K562 (cell line): ENCODE data around the gene BICD1. TPM values are rescaled to one million over a fixed set of nuclear protein-coding genes. Genes with fewer than 3 reads are reported as not detected.

Source experiments
- CREB5 ChIP-seq: fragments of 250-450 bp; sonication (Bioruptor Pico); IDR thresholded peaks from 2 replicates; pipeline ENCODE4 v1.5.0; 2020; ENCODE audit warnings: mild to moderate bottlenecking
- HBP1 ChIP-seq: fragments of 450-650 bp; formaldehyde crosslinking; IDR thresholded peaks from 2 replicates; pipeline ENCODE4 v1.4.0; 2022; ENCODE audit warnings: missing genetic modification characterization
- MED1 ChIP-seq: sonication (generic); formaldehyde crosslinking; IDR thresholded peaks from 2 replicates; pipeline ENCODE4 v1.8.1; 2023; ENCODE audit warnings: missing genetic modification reagents, borderline replicate concordance
- PHTF2 ChIP-seq: fragments of 250-450 bp; sonication (Bioruptor Pico); IDR thresholded peaks from 2 replicates; pipeline ENCODE4 v1.5.0; 2021; ENCODE audit warnings: mild to moderate bottlenecking
- polyA plus RNA-seq, 8 experiments: library from polyadenylated mRNA; depleted of rRNA in 4 of 8; stranded (reverse) in 5 of 8; unstranded in 3 of 8; fragments of >200 nt; fragmentation: Nextera tagmentation in 2 of 8; fragmentation: Illumina TruSeq in 1 of 8; extraction: Ambion mirVana in 2 of 8; extraction: Trizol in 1 of 8; gene quantifications; 2 replicates each; pipeline versions ENCODE4 v1.2.1 to v1.2.3, GENCODE V29; 2011 to 2014; ENCODE audit warnings: inconsistent platforms in 1 of 8, missing spikeins in 1 of 8
- total RNA-seq, 7 experiments: library from RNA; depleted of rRNA in 6 of 7; stranded (reverse); fragments of >200 nt in 6 of 7; fragmentation: Illumina TruSeq in 2 of 7; extraction: Trizol in 2 of 7; gene quantifications; 2 replicates each; pipeline versions ENCODE4 v1.2.1 to v1.2.3, GENCODE V29; 2011 to 2021; ENCODE audit warnings: low replicate concordance in 1 of 7
- TF ChIP-seq, protein P1 (sequence below): fragments of 200-600 bp; sonication (generic); IDR thresholded peaks from one replicate; pipeline ENCODE4 v1.6.1; 2012; ENCODE audit warnings: mild to moderate bottlenecking, low read depth, low read length, inconsistent platforms
- TF ChIP-seq, protein P2 (sequence below): sonication (generic); formaldehyde crosslinking; IDR thresholded peaks from 2 replicates; pipeline ENCODE4 v1.8.1; 2022; ENCODE audit warnings: missing genetic modification reagents

Gene BICD1
- total and polyA plus RNA-seq, 9 of the 15 experiments (the other 6 are each of a cell fraction or from before 2014, with no cell fraction given): 3.5 to 21.1 (median 12.5) TPM

DNA sequence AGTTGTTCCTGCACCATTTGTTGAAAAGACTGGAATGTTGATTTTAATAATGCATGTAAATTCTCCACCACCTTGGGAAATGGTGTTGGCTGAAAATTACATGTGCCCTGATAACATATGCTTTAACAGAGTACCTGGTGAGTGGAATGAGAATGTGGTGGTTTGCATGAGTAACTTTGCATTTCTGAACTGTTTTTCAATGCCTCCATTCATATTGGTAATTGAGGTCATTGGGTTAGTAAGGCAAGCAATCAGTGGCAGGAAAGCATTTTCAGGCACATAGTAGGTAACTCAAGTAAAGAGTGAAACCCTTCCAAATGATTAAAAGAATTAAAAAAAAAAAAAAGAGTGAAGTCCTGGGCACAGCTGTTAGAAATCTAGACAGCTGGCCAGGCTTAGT is 32.2 kb upstream of the BICD1 start (continued):
- TF ChIP-seq, protein P1, sequence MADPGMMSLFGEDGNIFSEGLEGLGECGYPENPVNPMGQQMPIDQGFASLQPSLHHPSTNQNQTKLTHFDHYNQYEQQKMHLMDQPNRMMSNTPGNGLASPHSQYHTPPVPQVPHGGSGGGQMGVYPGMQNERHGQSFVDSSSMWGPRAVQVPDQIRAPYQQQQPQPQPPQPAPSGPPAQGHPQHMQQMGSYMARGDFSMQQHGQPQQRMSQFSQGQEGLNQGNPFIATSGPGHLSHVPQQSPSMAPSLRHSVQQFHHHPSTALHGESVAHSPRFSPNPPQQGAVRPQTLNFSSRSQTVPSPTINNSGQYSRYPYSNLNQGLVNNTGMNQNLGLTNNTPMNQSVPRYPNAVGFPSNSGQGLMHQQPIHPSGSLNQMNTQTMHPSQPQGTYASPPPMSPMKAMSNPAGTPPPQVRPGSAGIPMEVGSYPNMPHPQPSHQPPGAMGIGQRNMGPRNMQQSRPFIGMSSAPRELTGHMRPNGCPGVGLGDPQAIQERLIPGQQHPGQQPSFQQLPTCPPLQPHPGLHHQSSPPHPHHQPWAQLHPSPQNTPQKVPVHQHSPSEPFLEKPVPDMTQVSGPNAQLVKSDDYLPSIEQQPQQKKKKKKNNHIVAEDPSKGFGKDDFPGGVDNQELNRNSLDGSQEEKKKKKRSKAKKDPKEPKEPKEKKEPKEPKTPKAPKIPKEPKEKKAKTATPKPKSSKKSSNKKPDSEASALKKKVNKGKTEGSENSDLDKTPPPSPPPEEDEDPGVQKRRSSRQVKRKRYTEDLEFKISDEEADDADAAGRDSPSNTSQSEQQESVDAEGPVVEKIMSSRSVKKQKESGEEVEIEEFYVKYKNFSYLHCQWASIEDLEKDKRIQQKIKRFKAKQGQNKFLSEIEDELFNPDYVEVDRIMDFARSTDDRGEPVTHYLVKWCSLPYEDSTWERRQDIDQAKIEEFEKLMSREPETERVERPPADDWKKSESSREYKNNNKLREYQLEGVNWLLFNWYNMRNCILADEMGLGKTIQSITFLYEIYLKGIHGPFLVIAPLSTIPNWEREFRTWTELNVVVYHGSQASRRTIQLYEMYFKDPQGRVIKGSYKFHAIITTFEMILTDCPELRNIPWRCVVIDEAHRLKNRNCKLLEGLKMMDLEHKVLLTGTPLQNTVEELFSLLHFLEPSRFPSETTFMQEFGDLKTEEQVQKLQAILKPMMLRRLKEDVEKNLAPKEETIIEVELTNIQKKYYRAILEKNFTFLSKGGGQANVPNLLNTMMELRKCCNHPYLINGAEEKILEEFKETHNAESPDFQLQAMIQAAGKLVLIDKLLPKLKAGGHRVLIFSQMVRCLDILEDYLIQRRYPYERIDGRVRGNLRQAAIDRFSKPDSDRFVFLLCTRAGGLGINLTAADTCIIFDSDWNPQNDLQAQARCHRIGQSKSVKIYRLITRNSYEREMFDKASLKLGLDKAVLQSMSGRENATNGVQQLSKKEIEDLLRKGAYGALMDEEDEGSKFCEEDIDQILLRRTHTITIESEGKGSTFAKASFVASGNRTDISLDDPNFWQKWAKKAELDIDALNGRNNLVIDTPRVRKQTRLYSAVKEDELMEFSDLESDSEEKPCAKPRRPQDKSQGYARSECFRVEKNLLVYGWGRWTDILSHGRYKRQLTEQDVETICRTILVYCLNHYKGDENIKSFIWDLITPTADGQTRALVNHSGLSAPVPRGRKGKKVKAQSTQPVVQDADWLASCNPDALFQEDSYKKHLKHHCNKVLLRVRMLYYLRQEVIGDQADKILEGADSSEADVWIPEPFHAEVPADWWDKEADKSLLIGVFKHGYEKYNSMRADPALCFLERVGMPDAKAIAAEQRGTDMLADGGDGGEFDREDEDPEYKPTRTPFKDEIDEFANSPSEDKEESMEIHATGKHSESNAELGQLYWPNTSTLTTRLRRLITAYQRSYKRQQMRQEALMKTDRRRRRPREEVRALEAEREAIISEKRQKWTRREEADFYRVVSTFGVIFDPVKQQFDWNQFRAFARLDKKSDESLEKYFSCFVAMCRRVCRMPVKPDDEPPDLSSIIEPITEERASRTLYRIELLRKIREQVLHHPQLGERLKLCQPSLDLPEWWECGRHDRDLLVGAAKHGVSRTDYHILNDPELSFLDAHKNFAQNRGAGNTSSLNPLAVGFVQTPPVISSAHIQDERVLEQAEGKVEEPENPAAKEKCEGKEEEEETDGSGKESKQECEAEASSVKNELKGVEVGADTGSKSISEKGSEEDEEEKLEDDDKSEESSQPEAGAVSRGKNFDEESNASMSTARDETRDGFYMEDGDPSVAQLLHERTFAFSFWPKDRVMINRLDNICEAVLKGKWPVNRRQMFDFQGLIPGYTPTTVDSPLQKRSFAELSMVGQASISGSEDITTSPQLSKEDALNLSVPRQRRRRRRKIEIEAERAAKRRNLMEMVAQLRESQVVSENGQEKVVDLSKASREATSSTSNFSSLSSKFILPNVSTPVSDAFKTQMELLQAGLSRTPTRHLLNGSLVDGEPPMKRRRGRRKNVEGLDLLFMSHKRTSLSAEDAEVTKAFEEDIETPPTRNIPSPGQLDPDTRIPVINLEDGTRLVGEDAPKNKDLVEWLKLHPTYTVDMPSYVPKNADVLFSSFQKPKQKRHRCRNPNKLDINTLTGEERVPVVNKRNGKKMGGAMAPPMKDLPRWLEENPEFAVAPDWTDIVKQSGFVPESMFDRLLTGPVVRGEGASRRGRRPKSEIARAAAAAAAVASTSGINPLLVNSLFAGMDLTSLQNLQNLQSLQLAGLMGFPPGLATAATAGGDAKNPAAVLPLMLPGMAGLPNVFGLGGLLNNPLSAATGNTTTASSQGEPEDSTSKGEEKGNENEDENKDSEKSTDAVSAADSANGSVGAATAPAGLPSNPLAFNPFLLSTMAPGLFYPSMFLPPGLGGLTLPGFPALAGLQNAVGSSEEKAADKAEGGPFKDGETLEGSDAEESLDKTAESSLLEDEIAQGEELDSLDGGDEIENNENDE: no peak
- TF ChIP-seq MED1 (CRISPR knock-in tag) (no peak), HBP1 (CRISPR knock-in tag) (no peak), PHTF2 (no peak), CREB5 (CRISPR knock-in tag) (no peak)
- TF ChIP-seq, protein P2, sequence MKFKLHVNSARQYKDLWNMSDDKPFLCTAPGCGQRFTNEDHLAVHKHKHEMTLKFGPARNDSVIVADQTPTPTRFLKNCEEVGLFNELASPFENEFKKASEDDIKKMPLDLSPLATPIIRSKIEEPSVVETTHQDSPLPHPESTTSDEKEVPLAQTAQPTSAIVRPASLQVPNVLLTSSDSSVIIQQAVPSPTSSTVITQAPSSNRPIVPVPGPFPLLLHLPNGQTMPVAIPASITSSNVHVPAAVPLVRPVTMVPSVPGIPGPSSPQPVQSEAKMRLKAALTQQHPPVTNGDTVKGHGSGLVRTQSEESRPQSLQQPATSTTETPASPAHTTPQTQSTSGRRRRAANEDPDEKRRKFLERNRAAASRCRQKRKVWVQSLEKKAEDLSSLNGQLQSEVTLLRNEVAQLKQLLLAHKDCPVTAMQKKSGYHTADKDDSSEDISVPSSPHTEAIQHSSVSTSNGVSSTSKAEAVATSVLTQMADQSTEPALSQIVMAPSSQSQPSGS: no peak
